Spleen (tissue), 7 donors: ENCODE data around the gene RXRB.

ENCODE experiments used
- POLR2A ChIP-seq, 3 donors: fragments of 450-650 bp; IDR thresholded peaks; one replicate each; pipeline ENCODE4 v1.5.1; 2017; ENCODE audit warnings: antibody characterized with exemption in 3 of 3, mild to moderate bottlenecking in 1 of 3
- POLR2AphosphoS5 ChIP-seq, 3 donors: sonication (generic); formaldehyde crosslinking; IDR thresholded peaks; one replicate each; pipeline ENCODE4 v1.5.1; 2017; ENCODE audit warnings: antibody characterized with exemption in 3 of 3
- TF ChIP-seq, protein P1 (sequence below), 11 experiments: fragments of 200-600 bp in 7 of 11; fragments of 450-650 bp in 4 of 11; sonication (generic) in 4 of 11; IDR thresholded peaks in 8 of 11; conservative IDR thresholded peaks in 3 of 11; 1 replicate in 7 of 11; 2 replicates in 4 of 11; pipeline versions ENCODE4 v1.4.0 to v1.8.0; 2016 to 2021; ENCODE audit warnings: antibody characterized with exemption in 11 of 11, inconsistent platforms in 4 of 11, mild to moderate bottlenecking in 1 of 11
- donor health status: DM: no; HTN: no; CAD: no; lungs with moderate emphysema.
- donor health status: DM: no; HTN: no; CAD: no.
- donor health status: DM: no; HTN: no; CAD: no.

DNA sequence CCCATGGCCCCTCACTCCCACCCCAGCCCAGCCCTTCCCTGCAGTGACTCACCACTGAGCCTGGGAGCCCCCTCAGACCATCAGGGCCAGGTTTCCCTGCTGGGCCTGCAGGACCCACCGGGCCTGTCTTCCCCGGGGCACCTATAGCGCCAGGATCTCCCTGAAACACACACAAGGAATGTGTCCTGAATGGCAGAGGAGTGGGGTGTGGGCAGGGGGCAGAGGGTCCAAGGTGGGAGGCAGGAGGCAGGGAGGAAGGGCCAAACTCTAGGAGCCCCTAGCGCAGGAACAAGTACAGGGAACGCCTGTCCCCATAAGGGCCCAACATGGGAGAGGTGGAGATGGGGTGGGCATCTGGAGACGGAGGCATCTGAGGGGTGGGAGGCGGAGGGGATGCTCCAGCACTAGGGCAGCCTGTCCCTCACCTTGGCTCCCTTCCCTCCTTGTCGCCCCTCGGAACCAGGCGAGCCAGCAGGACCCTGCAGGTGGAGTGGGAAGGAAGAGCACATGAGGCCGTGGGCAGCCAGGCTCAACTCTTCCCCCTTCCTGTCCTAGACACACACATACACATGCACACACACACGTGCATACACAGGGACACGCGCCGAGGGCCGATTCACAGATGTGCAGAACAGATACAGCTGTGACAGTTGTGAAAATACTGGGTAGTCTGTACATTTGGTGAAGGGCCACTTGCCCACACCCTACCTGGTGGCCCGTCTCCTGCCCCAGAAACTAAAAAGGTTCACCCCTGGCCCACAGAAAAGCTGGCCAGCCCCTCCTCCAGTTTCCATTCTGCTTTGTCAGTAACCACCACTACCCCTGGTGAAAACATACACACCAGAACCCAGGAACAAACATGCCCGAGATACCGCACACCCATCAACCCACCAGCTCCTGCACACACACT lies 32.8 kb downstream of the RXRB start:
- TF ChIP-seq, protein P1, sequence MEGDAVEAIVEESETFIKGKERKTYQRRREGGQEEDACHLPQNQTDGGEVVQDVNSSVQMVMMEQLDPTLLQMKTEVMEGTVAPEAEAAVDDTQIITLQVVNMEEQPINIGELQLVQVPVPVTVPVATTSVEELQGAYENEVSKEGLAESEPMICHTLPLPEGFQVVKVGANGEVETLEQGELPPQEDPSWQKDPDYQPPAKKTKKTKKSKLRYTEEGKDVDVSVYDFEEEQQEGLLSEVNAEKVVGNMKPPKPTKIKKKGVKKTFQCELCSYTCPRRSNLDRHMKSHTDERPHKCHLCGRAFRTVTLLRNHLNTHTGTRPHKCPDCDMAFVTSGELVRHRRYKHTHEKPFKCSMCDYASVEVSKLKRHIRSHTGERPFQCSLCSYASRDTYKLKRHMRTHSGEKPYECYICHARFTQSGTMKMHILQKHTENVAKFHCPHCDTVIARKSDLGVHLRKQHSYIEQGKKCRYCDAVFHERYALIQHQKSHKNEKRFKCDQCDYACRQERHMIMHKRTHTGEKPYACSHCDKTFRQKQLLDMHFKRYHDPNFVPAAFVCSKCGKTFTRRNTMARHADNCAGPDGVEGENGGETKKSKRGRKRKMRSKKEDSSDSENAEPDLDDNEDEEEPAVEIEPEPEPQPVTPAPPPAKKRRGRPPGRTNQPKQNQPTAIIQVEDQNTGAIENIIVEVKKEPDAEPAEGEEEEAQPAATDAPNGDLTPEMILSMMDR (IDR thresholded peaks at IDR 0.05 in 8 of 11, conservative IDR thresholded peaks at IDR 0.05 in 3 of 11) = no peak
- TF ChIP-seq POLR2A (IDR thresholded peaks at IDR 0.05) (no peak), POLR2AphosphoS5 (IDR thresholded peaks at IDR 0.05) (no peak)
